Osteoblast (primary cell): ENCODE data around the gene ZNF385D. TPM values are rescaled to one million over a fixed set of nuclear protein-coding genes. Genes with fewer than 3 reads are reported as not detected.

Source experiments
- DNase-seq: peaks from one replicate; pipeline ENCODE4 v3.0.0; 2011; ENCODE audit warnings: low spot score, mixed read lengths; ENCODE audit not compliant: insufficient read length; ENCODE audit errors: missing footprints
- H2AFZ ChIP-seq: 2 replicates; pipeline ENCODE4 v1.6.0; 2011; ENCODE audit warnings: mild to moderate bottlenecking, low read length
- H3K27ac ChIP-seq: 2 replicates; pipeline ENCODE4 v1.5.1; 2011; ENCODE audit warnings: mild to moderate bottlenecking, low read depth, low read length, moderate library complexity
- H3K27me3 ChIP-seq: 2 replicates; pipeline ENCODE4 v1.6.0; 2012; ENCODE audit warnings: mild to moderate bottlenecking, control low read depth, inconsistent platforms, low read length, moderate library complexity; ENCODE audit not compliant: insufficient read depth
- H3K36me3 ChIP-seq: 2 replicates; pipeline ENCODE4 v1.5.1; 2011; ENCODE audit warnings: mild to moderate bottlenecking, low read length, control low read depth, moderate library complexity; ENCODE audit not compliant: insufficient read depth
- H3K4me1 ChIP-seq: 2 replicates; pipeline ENCODE4 v1.5.1; 2011; ENCODE audit warnings: mild to moderate bottlenecking, low read length, control low read depth, moderate library complexity; ENCODE audit not compliant: insufficient read depth
- H3K4me2 ChIP-seq: 2 replicates; pipeline ENCODE4 v1.6.0; 2011; ENCODE audit warnings: mild to moderate bottlenecking, low read length; ENCODE audit not compliant: insufficient read depth
- H3K4me3 ChIP-seq: fragments of 200-600 bp; sonication (generic); 3 replicates; pipeline ENCODE4 v1.5.1; 2012; ENCODE audit warnings: mild to moderate bottlenecking, low read length, inconsistent platforms; ENCODE audit not compliant: insufficient read depth
- H3K79me2 ChIP-seq: 2 replicates; pipeline ENCODE4 v1.6.0; 2012; ENCODE audit warnings: mild to moderate bottlenecking, low read length, control low read depth, inconsistent platforms; ENCODE audit not compliant: insufficient read depth
- H3K9me3 ChIP-seq: 2 replicates; pipeline ENCODE4 v1.5.1; 2011; ENCODE audit warnings: low read depth, low read length, control low read depth
- H4K20me1 ChIP-seq: 2 replicates; pipeline ENCODE4 v1.6.0; 2012; ENCODE audit warnings: mild to moderate bottlenecking, low read length, control low read depth; ENCODE audit not compliant: insufficient read depth
- total RNA-seq: library from RNA; depleted of rRNA; stranded (reverse); fragments of >200 nt; gene quantifications from 2 replicates; pipeline ENCODE4 v1.2.3, GENCODE V29; 2012
- TF ChIP-seq, protein P1 (sequence below): IDR thresholded peaks from 2 replicates; pipeline ENCODE4 v1.5.1; 2011; ENCODE audit warnings: mild to moderate bottlenecking, low read depth, low read length, moderate library complexity; ENCODE audit errors: extremely low read depth

Gene ZNF385D
- total RNA-seq, 1 donor, result 2.5 TPM

- no peak overlapping the region for H3K4me2 ChIP-seq
- H2AFZ ChIP-seq, result no peak overlapping the region
- DNase-seq, result no peak
- no peaks in the 10 kb centered on the region for H3K79me2 ChIP-seq
- no peaks in the 10 kb centered on the region for H3K27me3 ChIP-seq
- no peaks in the 10 kb centered on the region for H4K20me1 ChIP-seq
- no peaks in the 10 kb centered on the region for H3K4me1 ChIP-seq
- H3K27ac ChIP-seq, result no peak overlapping the region
- H3K36me3 ChIP-seq, result no peaks in the 10 kb centered on the region
- TF ChIP-seq, protein P1, sequence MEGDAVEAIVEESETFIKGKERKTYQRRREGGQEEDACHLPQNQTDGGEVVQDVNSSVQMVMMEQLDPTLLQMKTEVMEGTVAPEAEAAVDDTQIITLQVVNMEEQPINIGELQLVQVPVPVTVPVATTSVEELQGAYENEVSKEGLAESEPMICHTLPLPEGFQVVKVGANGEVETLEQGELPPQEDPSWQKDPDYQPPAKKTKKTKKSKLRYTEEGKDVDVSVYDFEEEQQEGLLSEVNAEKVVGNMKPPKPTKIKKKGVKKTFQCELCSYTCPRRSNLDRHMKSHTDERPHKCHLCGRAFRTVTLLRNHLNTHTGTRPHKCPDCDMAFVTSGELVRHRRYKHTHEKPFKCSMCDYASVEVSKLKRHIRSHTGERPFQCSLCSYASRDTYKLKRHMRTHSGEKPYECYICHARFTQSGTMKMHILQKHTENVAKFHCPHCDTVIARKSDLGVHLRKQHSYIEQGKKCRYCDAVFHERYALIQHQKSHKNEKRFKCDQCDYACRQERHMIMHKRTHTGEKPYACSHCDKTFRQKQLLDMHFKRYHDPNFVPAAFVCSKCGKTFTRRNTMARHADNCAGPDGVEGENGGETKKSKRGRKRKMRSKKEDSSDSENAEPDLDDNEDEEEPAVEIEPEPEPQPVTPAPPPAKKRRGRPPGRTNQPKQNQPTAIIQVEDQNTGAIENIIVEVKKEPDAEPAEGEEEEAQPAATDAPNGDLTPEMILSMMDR, result no peak
- H3K4me3 ChIP-seq, result no peak overlapping the region
- H3K9me3 ChIP-seq, result no peaks in the 10 kb centered on the region
These were observed 314.2 kb downstream of the ZNF385D start for GRCh38 chr3:21436835-21437234.

GRCh38 chr3:21435871-21436270, 315.1 kb downstream of the ZNF385D start:
- Histone ChIP-seq H2AFZ (no peak overlapping the region), H3K9me3 (no peaks in the 10 kb centered on the region), H3K4me3 (no peak overlapping the region), H3K79me2 (no peaks in the 10 kb centered on the region), H3K4me2 (no peak overlapping the region), H3K36me3 (no peaks in the 10 kb centered on the region), H3K27me3 (no peaks in the 10 kb centered on the region), H4K20me1 (no peaks in the 10 kb centered on the region), H3K4me1 (no peaks in the 10 kb centered on the region), H3K27ac (no peak overlapping the region)
- DNase-seq, result no peak
- TF ChIP-seq, protein P1, result no peak

GRCh38 chr3:21434310-21434709, 316.7 kb downstream of the ZNF385D start:
- no peaks in the 10 kb centered on the region for H3K9me3 ChIP-seq
- H3K36me3 ChIP-seq, result no peaks in the 10 kb centered on the region
- no peaks in the 10 kb centered on the region for H4K20me1 ChIP-seq
- H3K27me3 ChIP-seq, result no peaks in the 10 kb centered on the region
- H3K4me2 ChIP-seq, result no peak overlapping the region
- no peaks in the 10 kb centered on the region for H3K4me1 ChIP-seq
- TF ChIP-seq, protein P1, result no peak
- H3K4me3 ChIP-seq, result no peak overlapping the region
- DNase-seq, result no peak
- no peak overlapping the region for H3K27ac ChIP-seq
- no peaks in the 10 kb centered on the region for H3K79me2 ChIP-seq
- no peak overlapping the region for H2AFZ ChIP-seq

- Histone ChIP-seq H2AFZ (no peak overlapping the region), H3K4me3 (no peak overlapping the region), H4K20me1 (no peaks in the 10 kb centered on the region), H3K27ac (no peak overlapping the region), H3K27me3 (no peaks in the 10 kb centered on the region), H3K79me2 (no peaks in the 10 kb centered on the region), H3K9me3 (no peaks in the 10 kb centered on the region), H3K4me2 (no peak overlapping the region), H3K36me3 (no peaks in the 10 kb centered on the region), H3K4me1 (no peaks in the 10 kb centered on the region)
- TF ChIP-seq, protein P1, result no peak
- no peak for DNase-seq
These were observed 317.3 kb downstream of the ZNF385D start for GRCh38 chr3:21433751-21434150.
